Natural killer cell (primary cell): ENCODE data around the gene DCAF7. TPM values are rescaled to one million over a fixed set of nuclear protein-coding genes. Genes with fewer than 3 reads are reported as not detected.
A peak's percentile ranks its signal among the peaks of the same experiment; 100 is the strongest.

Source experiments
- ATAC-seq, 3 donors: fragments of 150-1000 bp in 2 of 3; fragments of 200-7000 bp in 1 of 3; cut with Tn5 transposase; 1 replicate in 1 of 3; 2 replicates in 2 of 3; pipeline ENCODE4 v1.10.0; 2021; ENCODE audit warnings: mild to moderate bottlenecking in 2 of 3, moderate library complexity in 2 of 3
- DNase-seq, 2 donors: peaks; one replicate each; pipeline versions ENCODE4 v3.0.0 to v3.0.0-alpha.2; 2013 to 2021; ENCODE audit warnings: mixed read lengths in 1 of 2
- H3K27ac ChIP-seq: one replicate; pipeline ENCODE4 v1.5.1; 2013; ENCODE audit warnings: mild to moderate bottlenecking, low read length
- H3K27me3 ChIP-seq: one replicate; pipeline ENCODE4 v1.6.1; 2013; ENCODE audit warnings: low read length; ENCODE audit not compliant: control insufficient read depth, insufficient read depth
- H3K36me3 ChIP-seq: one replicate; pipeline ENCODE4 v1.6.1; 2013; ENCODE audit warnings: low read length; ENCODE audit not compliant: control insufficient read depth, insufficient read depth
- H3K4me1 ChIP-seq: one replicate; pipeline ENCODE4 v1.6.1; 2013; ENCODE audit warnings: low read length; ENCODE audit not compliant: control insufficient read depth, insufficient read depth
- H3K4me3 ChIP-seq: one replicate; pipeline ENCODE4 v1.5.1; 2013; ENCODE audit warnings: low read length
- H3K9me3 ChIP-seq: one replicate; pipeline ENCODE4 v1.6.1; 2013; ENCODE audit warnings: low read length; ENCODE audit not compliant: control insufficient read depth, insufficient read depth
- H3K27ac Mint-ChIP-seq, 2 donors: one replicate each; pipeline ENCODE4 v1.8.0; 2022; ENCODE audit warnings: mild to moderate bottlenecking in 2 of 2, mixed read lengths in 2 of 2, moderate library complexity in 1 of 2
- H3K27me3 Mint-ChIP-seq, 2 donors: one replicate each; pipeline ENCODE4 v1.8.0; 2022; ENCODE audit warnings: low read depth in 2 of 2, mixed read lengths in 2 of 2
- H3K36me3 Mint-ChIP-seq: one replicate; pipeline ENCODE4 v1.8.0; 2022; ENCODE audit warnings: mixed read lengths
- H3K4me1 Mint-ChIP-seq, 2 donors: one replicate each; pipeline ENCODE4 v1.8.0; 2022; ENCODE audit warnings: mixed read lengths in 2 of 2
- H3K4me3 Mint-ChIP-seq: one replicate; pipeline ENCODE4 v1.8.0; 2022; ENCODE audit warnings: mild to moderate bottlenecking, moderate library complexity, mixed read lengths
- H3K9me3 Mint-ChIP-seq, 2 donors: one replicate each; pipeline ENCODE4 v1.8.0; 2022; ENCODE audit warnings: mixed read lengths in 2 of 2
- WGBS: methylation state at CpG from one replicate; pipeline ENCODE4 v1.1.7; 2013; ENCODE audit warnings: missing lambda C conversion rate; ENCODE audit not compliant: insufficient coverage; 5-methylcytosine and 5-hydroxymethylcytosine counted together
- intact Hi-C: fragments of 100-400 bp; cut with micrococcal nuclease; formaldehyde crosslinking; loops from one replicate; pipeline ENCODE4 v1.14.2; 2022
- total RNA-seq, 4 donors: library from RNA; stranded (reverse); fragments of 120-200 nt in 1 of 4; gene quantifications; one replicate each; pipeline versions ENCODE4 v1.2.3 to v1.2.4, GENCODE V29; 2013 to 2022
- TF ChIP-seq, protein P1 (sequence below): fragments of 200-600 bp; IDR thresholded peaks from one replicate; pipeline ENCODE4 v1.8.0; 2022; ENCODE audit warnings: antibody characterized with exemption

Gene DCAF7
- total RNA-seq, 3 donors from 2014 or later (not counting 1 experiment from before 2014, with no cell fraction given): 55.5 to 83.5 (median 72.2) TPM

DNA sequence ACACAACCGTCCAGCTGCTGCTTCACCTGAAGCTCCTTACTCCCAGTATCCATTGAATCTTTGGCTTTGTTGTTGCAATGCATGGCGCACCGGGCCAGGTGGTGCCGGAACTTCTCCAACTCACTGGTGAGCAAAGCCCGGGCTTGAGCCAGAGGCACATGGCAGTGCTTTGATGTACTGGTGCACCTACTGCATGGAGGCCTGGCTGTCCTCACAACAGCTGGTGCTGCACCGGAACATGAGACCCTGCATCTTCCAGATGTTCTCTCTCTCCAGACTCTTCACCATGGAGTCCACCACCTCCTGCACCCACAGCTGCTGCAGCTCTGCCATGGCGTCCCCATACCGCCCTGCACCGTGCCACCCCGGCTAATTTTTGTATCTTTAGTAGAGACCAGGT is 60.6 kb downstream of the DCAF7 start:
- Mint-ChIP-seq H3K36me3 (peaks cover 18% of the 10 kb centered on the region), H3K4me1 (peaks cover 0 to 4% of the 10 kb centered on the region in 2 donors), H3K27me3 (no peaks in the 10 kb centered on the region), H3K9me3 (no peaks in the 10 kb centered on the region), H3K4me3 (no peak overlapping the region), H3K27ac (no peak overlapping the region)
- peak overlapping the region; percentile 14 for H3K27ac ChIP-seq
- WGBS: 95% methylated on average over 10 of the region's 10 CpGs
- intact Hi-C loops: no loop called here
- H3K4me1 ChIP-seq: peaks cover 12% of the 10 kb centered on the region
- peaks cover 35% of the 10 kb centered on the region for H3K36me3 ChIP-seq
- H3K27me3 ChIP-seq: no peaks in the 10 kb centered on the region
- H3K9me3 ChIP-seq: no peaks in the 10 kb centered on the region
- TF ChIP-seq, protein P1, sequence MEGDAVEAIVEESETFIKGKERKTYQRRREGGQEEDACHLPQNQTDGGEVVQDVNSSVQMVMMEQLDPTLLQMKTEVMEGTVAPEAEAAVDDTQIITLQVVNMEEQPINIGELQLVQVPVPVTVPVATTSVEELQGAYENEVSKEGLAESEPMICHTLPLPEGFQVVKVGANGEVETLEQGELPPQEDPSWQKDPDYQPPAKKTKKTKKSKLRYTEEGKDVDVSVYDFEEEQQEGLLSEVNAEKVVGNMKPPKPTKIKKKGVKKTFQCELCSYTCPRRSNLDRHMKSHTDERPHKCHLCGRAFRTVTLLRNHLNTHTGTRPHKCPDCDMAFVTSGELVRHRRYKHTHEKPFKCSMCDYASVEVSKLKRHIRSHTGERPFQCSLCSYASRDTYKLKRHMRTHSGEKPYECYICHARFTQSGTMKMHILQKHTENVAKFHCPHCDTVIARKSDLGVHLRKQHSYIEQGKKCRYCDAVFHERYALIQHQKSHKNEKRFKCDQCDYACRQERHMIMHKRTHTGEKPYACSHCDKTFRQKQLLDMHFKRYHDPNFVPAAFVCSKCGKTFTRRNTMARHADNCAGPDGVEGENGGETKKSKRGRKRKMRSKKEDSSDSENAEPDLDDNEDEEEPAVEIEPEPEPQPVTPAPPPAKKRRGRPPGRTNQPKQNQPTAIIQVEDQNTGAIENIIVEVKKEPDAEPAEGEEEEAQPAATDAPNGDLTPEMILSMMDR: no peak
- DNase-seq (no peak), ATAC-seq (no peak)
- H3K4me3 ChIP-seq: no peak overlapping the region

- peaks cover 14% of the 10 kb centered on the region for H3K36me3 Mint-ChIP-seq
- H3K27ac Mint-ChIP-seq: no peak overlapping the region
- Histone ChIP-seq H3K27ac (no peak overlapping the region), H3K27me3 (no peaks in the 10 kb centered on the region), H3K36me3 (peaks cover 33% of the 10 kb centered on the region), H3K4me1 (peaks cover 12% of the 10 kb centered on the region), H3K9me3 (no peaks in the 10 kb centered on the region), H3K4me3 (no peak overlapping the region)
- TF ChIP-seq, protein P1: no peak
- DNase-seq: peak in 1 of 2 donors; percentile 38
- peaks cover 0 to 4% of the 10 kb centered on the region in 2 donors for H3K4me1 Mint-ChIP-seq
- WGBS: 86% methylated on average over 3 of the region's 3 CpGs
- no peak overlapping the region for H3K4me3 Mint-ChIP-seq
- intact Hi-C loops: no loop called here
- ATAC-seq: no peak
- H3K27me3 Mint-ChIP-seq: no peaks in the 10 kb centered on the region
- H3K9me3 Mint-ChIP-seq: no peaks in the 10 kb centered on the region
Observed at GRCh38 chr17:63611354-63611753, 61.1 kb downstream of the DCAF7 start.

- Histone ChIP-seq H3K9me3 (no peaks in the 10 kb centered on the region), H3K36me3 (peaks cover 11% of the 10 kb centered on the region), H3K4me1 (peaks cover 12% of the 10 kb centered on the region), H3K27me3 (no peaks in the 10 kb centered on the region), H3K27ac (no peak overlapping the region), H3K4me3 (no peak overlapping the region)
- no peak for DNase-seq
- WGBS: 100% methylated on average over 2 of the region's 2 CpGs
- no peaks in the 10 kb centered on the region for H3K9me3 Mint-ChIP-seq
- peaks cover 6% of the 10 kb centered on the region for H3K36me3 Mint-ChIP-seq
- intact Hi-C loops: no loop called here
- H3K4me3 Mint-ChIP-seq: no peak overlapping the region
- no peak overlapping the region for H3K27ac Mint-ChIP-seq
- peaks cover 0 to 4% of the 10 kb centered on the region in 2 donors for H3K4me1 Mint-ChIP-seq
- no peak for ATAC-seq
- H3K27me3 Mint-ChIP-seq: no peaks in the 10 kb centered on the region
- TF ChIP-seq, protein P1: no peak
Observed at GRCh38 chr17:63613663-63614062, 63.4 kb downstream of the DCAF7 start.

- no peak for ATAC-seq
- H3K27me3 ChIP-seq: no peaks in the 10 kb centered on the region
- H3K4me3 Mint-ChIP-seq: peak overlapping the region; percentile 92
- no peaks in the 10 kb centered on the region for H3K36me3 Mint-ChIP-seq
- H3K27me3 Mint-ChIP-seq: no peaks in the 10 kb centered on the region
- peaks cover 30 to 43% of the 10 kb centered on the region in 2 donors for H3K4me1 Mint-ChIP-seq
- no peaks in the 10 kb centered on the region for H3K36me3 ChIP-seq
- H3K4me3 ChIP-seq: peak overlapping the region; percentile 63
- H3K27ac ChIP-seq: peak overlapping the region; percentile 68
- no peaks in the 10 kb centered on the region for H3K9me3 Mint-ChIP-seq
- DNase-seq: no peak
- intact Hi-C loops: loop anchor here (5.0 kb wide), 3 partner anchors 69 to 151 kb away; partner anchors contain the start of genes CCDC47, DCAF7 and DDX42
- H3K4me1 ChIP-seq: peaks cover 13% of the 10 kb centered on the region
- TF ChIP-seq, protein P1: no peak
- 6% methylated on average over 7 of the region's 10 CpGs for WGBS
- peak overlapping the region; percentile 81 to 85 for H3K27ac Mint-ChIP-seq
- H3K9me3 ChIP-seq: no peaks in the 10 kb centered on the region
Observed at GRCh38 chr17:63621229-63621683, 71.0 kb downstream of the DCAF7 start.
